ENCODE results near the gene BRINP1. TPM values are rescaled to one million over a fixed set of nuclear protein-coding genes. Genes with fewer than 3 reads are reported as not detected.

Gene BRINP1
- total and polyA plus RNA-seq, 2 donors (not counting 1 experiment from before 2014, with no cell fraction given), result not detected

- Histone ChIP-seq H3K79me2 (ENCODE audit: control insufficient read depth, insufficient read depth, low read length) (no peaks in the 10 kb centered on the region), H3K9ac (ENCODE audit: low read length) (no peak overlapping the region), H3K4me3 (ENCODE audit: control extremely low read depth in 1 of 5, extremely low read depth in 1 of 5, insufficient read depth in 1 of 5, low read depth in 2 of 5, low read length in 4 of 5) (no peak overlapping the region), H3K27ac (ENCODE audit: low read length in 2 of 2) (no peak overlapping the region), H3K9me3 (ENCODE audit: control extremely low read depth in 1 of 3, control insufficient read depth in 2 of 3, insufficient read depth in 1 of 3, low read length in 2 of 3) (peaks cover 0 to 2% (median 0%) of the 10 kb centered on the region in 3 donors), H2AFZ (ENCODE audit: insufficient read depth, low read depth, low read length, poor library complexity, severe bottlenecking) (no peak overlapping the region), H3K27me3 (replicated peaks in 1 of 4; ENCODE audit: control extremely low read depth in 1 of 4, control insufficient read depth in 3 of 4, insufficient read depth in 4 of 4, low read length in 3 of 4) (no peaks in the 10 kb centered on the region), H4K20me1 (ENCODE audit: control insufficient read depth, insufficient read depth, low read length, poor library complexity, severe bottlenecking) (no peaks in the 10 kb centered on the region), H3K4me2 (replicated peaks; ENCODE audit: low read depth, low read length, poor library complexity, severe bottlenecking) (no peak overlapping the region), H3K36me3 (replicated peaks in 1 of 2; ENCODE audit: control extremely low read depth in 1 of 2, control insufficient read depth in 1 of 2, extremely low read depth in 1 of 2, insufficient read depth in 2 of 2, low read length in 1 of 2) (no peaks in the 10 kb centered on the region), H3K4me1 (ENCODE audit: control insufficient read depth in 2 of 2, insufficient read depth in 2 of 2, low read length in 2 of 2) (peaks cover 0 to 3% of the 10 kb centered on the region in 2 donors)
- ChIA-PET CTCF (no interaction called here), POLR2A (no interaction called here)
- intact Hi-C loops (cut with micrococcal nuclease), result no loop called here
- WGBS (ENCODE audit: insufficient coverage), result 56% methylated on average over 3 of the region's 3 CpGs
- DNase-seq, result peak; percentile 12
- Mint-ChIP-seq H3K27ac (no peak overlapping the region), H3K4me3 (no peak overlapping the region), H3K9me3 (ENCODE audit: insufficient read depth) (no peaks in the 10 kb centered on the region), H3K4me1 (peaks cover 7% of the 10 kb centered on the region), H3K27me3 (no peaks in the 10 kb centered on the region)
- TF ChIP-seq EZH2 (IDR thresholded peaks at IDR 0.05; ENCODE audit: borderline replicate concordance, insufficient read depth, low read depth, low read length, poor library complexity, severe bottlenecking), result no peak
- TF ChIP-seq CTCF (IDR thresholded peaks at IDR 0.05), result no peak
- no peak for ATAC-seq (ENCODE audit: low read depth)
These were observed 71.0 kb downstream of the BRINP1 start for GRCh38 chr9:119298076-119298853.

- no peak overlapping the region for H3K9ac ChIP-seq (ENCODE audit: low read length)
- H3K27ac Mint-ChIP-seq, result no peak overlapping the region
- ATAC-seq (ENCODE audit: low read depth), result no peak
- peaks cover 6% of the 10 kb centered on the region for H3K27me3 Mint-ChIP-seq
- H3K4me3 ChIP-seq (ENCODE audit: control extremely low read depth in 1 of 5, extremely low read depth in 1 of 5, insufficient read depth in 1 of 5, low read depth in 2 of 5, low read length in 4 of 5), result no peak overlapping the region
- no peak overlapping the region for H3K27ac ChIP-seq (ENCODE audit: low read length in 2 of 2)
- no peaks in the 10 kb centered on the region for H3K79me2 ChIP-seq (ENCODE audit: control insufficient read depth, insufficient read depth, low read length)
- no peak overlapping the region for H3K4me2 ChIP-seq (replicated peaks; ENCODE audit: low read depth, low read length, poor library complexity, severe bottlenecking)
- CTCF ChIA-PET, result no interaction called here
- no CpG with 5 or more reads among the region's 1 CpG for WGBS (ENCODE audit: insufficient coverage)
- H3K36me3 ChIP-seq (replicated peaks in 1 of 2; ENCODE audit: control extremely low read depth in 1 of 2, control insufficient read depth in 1 of 2, extremely low read depth in 1 of 2, insufficient read depth in 2 of 2, low read length in 1 of 2), result no peaks in the 10 kb centered on the region
- H3K4me1 ChIP-seq (ENCODE audit: control insufficient read depth in 2 of 2, insufficient read depth in 2 of 2, low read length in 2 of 2), result no peaks in the 10 kb centered on the region
- no peaks in the 10 kb centered on the region for H4K20me1 ChIP-seq (ENCODE audit: control insufficient read depth, insufficient read depth, low read length, poor library complexity, severe bottlenecking)
- no peak for DNase-seq
- H3K27me3 ChIP-seq (replicated peaks in 1 of 4; ENCODE audit: control extremely low read depth in 1 of 4, control insufficient read depth in 3 of 4, insufficient read depth in 4 of 4, low read length in 3 of 4), result no peaks in the 10 kb centered on the region
- intact Hi-C loops (cut with micrococcal nuclease), result no loop called here
- H3K4me3 Mint-ChIP-seq, result no peak overlapping the region
- no peaks in the 10 kb centered on the region for H3K4me1 Mint-ChIP-seq
- POLR2A ChIA-PET, result no interaction called here
- H3K9me3 Mint-ChIP-seq (ENCODE audit: insufficient read depth), result no peaks in the 10 kb centered on the region
- TF ChIP-seq EZH2 (IDR thresholded peaks at IDR 0.05; ENCODE audit: borderline replicate concordance, insufficient read depth, low read depth, low read length, poor library complexity, severe bottlenecking) (no peak), CTCF (IDR thresholded peaks at IDR 0.05) (no peak)
- H2AFZ ChIP-seq (ENCODE audit: insufficient read depth, low read depth, low read length, poor library complexity, severe bottlenecking), result no peak overlapping the region
- peaks cover 0 to 2% (median 0%) of the 10 kb centered on the region in 3 donors for H3K9me3 ChIP-seq (ENCODE audit: control extremely low read depth in 1 of 3, control insufficient read depth in 2 of 3, insufficient read depth in 1 of 3, low read length in 2 of 3)
These were observed 77.7 kb downstream of the BRINP1 start for GRCh38 chr9:119291554-119291953.
